HUDEP-2 (cell line): Measurements from ENCODE around the gene MAP3K12.
A peak's percentile ranks its signal among the peaks of the same experiment; 100 is the strongest.
"Not testable (repeated sequence)": the region's sequence is repeated elsewhere in the genome, so short reads cannot be mapped to it uniquely, and the experiment has no call there.

ENCODE experiments used
- DNase-seq, 76 experiments: peaks; one replicate each; lab custom pipeline; 2025; ENCODE audit not compliant: unreplicated experiment in 76 of 76; lab: John Stamatoyannopoulos, UW

The MAP3K12 gene

GRCh38 chr12:53493610-53494391 is 5.5 kb downstream of the MAP3K12 start:
- DNase-seq = peak in 5 of 76 experiments; percentile 10 to 31 (median 18)

- peak in 73 of 76 experiments; percentile 27 to 87 (median 74) for DNase-seq
Measured at GRCh38 chr12:53492830-53493609, 6.2 kb downstream of the MAP3K12 start.

- DNase-seq = no peak
Measured at GRCh38 chr12:53492188-53492587, 7.1 kb downstream of the MAP3K12 start.

- DNase-seq = no peak
Measured at GRCh38 chr12:53489242-53489864, 9.9 kb downstream of the MAP3K12 start.

DNA sequence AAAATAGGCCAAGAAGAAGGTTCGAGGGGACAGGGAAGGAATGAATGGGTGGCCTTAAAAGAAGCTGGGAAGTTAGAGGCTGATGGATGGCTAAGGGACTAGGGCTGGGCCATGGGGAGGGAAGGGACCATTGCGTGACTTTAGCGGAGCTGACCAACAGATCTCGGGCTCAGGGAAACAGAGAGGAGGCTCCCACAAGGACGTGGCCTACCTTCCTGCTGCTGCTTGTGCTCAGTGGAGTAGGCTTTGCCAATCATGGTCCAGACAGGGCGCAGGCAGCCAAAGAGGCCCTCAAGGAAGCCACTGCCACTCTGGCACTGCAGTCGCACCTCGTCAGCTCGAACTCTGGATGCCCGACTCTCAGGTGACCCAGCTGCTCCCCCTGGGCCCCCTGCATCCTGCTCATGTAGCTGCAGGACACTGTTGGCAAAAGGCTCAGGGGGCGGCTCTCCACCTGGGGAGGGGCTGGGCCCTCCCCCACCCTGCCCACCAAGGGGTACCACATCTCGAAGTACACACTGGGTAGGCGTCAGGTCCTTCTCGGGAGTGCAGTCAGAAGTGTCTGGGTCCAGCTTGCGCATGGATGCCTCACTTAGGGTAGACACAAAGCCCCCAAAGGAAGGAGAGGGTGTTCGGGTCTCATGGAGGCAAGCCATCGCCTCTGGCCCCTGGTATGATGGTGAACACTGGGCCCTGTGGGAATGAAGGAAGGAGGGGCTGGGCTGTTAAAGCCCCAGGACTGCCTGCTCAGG is 12.3 kb downstream of the MAP3K12 start:
- no peak for DNase-seq

- DNase-seq = no peak
Measured at GRCh38 chr12:53485955-53486735, 13.1 kb downstream of the MAP3K12 start.

GRCh38 chr12:53484686-53485575 is 14.3 kb downstream of the MAP3K12 start:
- DNase-seq = no peak

GRCh38 chr12:53483979-53484377 is 15.3 kb downstream of the MAP3K12 start:
- DNase-seq = no peak

- DNase-seq = no peak
Measured at GRCh38 chr12:53483225-53483978, 15.9 kb downstream of the MAP3K12 start.

GRCh38 chr12:53482626-53483168 is 16.6 kb downstream of the MAP3K12 start:
- peak in 1 of 76 experiments; percentile 5 for DNase-seq

- DNase-seq = peak in 4 of 76 experiments; percentile 11 to 30 (median 22)
Measured at GRCh38 chr12:53481939-53482586, 17.2 kb downstream of the MAP3K12 start.

DNA sequence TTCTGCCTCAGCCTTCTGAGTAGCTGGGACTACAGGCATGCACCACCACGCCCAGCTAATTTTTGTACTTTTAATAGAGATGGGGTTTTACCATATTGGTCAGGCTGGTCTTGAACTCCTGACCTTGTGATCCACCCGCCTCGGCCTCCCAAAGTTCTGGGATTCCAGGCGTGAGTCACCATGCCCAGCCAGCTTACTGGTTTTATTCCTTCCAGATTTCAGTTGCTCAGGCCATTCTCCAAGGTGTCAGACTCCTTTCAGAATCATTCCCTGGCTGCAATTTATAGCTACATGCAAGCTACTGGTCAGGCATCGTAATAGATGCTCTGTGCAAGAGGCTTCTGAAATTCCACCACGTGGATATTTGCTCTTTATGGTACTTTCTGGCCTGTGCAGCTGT is 17.8 kb downstream of the MAP3K12 start:
- not testable (repeated sequence) for DNase-seq

DNA sequence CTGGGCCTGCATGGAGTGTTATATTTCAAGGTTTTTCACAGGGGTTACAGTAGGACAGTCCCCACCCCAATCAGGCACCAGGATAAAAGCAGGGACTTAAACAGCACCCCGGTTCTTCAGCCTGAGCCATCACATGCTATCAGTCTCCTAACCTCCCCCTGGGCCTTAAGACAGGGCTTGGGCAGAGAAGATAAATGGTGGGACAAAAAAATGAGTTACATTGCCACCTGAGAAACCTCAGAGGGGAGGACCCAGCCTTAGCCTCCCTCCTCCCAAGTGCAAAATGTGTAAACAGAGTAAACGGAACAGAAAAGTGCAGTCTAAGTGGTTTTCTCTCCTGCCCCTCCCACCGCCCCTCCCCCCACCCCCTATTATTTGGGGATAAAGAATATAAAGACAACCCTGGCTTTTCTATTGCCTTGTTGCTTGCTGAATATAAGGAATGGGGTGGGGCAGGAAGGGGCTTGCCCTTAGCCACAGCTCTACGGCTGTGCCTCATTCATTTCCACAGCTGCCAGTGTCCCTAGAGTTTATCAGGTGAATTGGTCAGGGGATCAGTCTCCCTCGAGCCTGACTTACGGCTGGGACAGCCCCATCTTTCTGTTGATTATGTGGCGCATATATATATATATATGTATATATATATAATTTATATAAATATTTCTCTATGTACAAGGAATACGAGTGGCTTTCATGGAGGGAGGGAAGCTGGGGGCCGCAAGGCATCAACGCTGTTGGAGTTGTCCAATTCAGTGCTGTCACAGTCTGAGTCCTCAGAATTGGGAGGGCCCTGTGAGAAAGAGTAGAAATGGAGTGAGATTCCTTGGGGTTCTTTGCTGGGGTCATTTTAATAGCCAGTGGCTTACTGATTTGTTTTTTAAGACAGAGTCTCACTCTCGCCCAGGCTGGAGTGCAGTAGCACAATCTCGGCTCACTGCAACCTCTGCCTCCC is 18.5 kb downstream of the MAP3K12 start:
- no peak for DNase-seq

- no peak for DNase-seq
Measured at GRCh38 chr12:53479331-53479730, 19.9 kb downstream of the MAP3K12 start.

DNA sequence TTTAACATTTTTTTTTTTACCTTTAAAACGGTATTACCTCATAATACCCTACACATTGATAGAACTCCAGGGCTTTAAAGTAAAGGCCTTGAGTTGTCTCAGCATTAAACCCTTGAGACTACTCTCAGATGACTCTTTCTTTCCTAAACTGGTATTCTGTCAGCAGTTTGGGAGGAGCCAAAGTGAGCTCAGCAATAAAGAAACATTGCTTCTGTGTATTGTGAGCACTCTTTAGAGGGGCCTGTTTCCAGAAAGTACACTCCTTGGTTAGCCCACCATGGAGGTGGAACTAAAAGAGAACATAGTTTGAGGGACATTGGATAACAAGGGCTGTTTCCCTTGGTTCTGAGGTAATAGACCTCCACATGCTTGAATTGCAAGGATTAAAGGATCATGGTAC is 20.4 kb downstream of the MAP3K12 start:
- no peak for DNase-seq

GRCh38 chr12:53476769-53477209 is 22.5 kb downstream of the MAP3K12 start:
- peak in 4 of 76 experiments; percentile 16 to 23 (median 21) for DNase-seq
